Mesendoderm (in vitro differentiated cells): ENCODE results near the gene LETM1.
A peak's percentile ranks its signal among the peaks of the same experiment; 100 is the strongest.

Experiments
- DNase-seq: peaks from one replicate; pipeline ENCODE4 v3.0.0; 2013
- H2AK5ac ChIP-seq: 2 replicates; pipeline ENCODE4 v1.6.1; 2013; ENCODE audit warnings: low read length, inconsistent platforms
- H2BK120ac ChIP-seq: 2 replicates; pipeline ENCODE4 v1.6.1; 2013; ENCODE audit warnings: low read depth, mild to moderate bottlenecking, low read length, moderate library complexity, mixed read lengths
- H2BK15ac ChIP-seq: replicated peaks from 2 replicates; pipeline ENCODE4 v1.6.1; 2013; ENCODE audit warnings: low read depth, mild to moderate bottlenecking, moderate library complexity
- H2BK5ac ChIP-seq: 2 replicates; pipeline ENCODE4 v1.6.1; 2013; ENCODE audit warnings: low read length, inconsistent platforms
- H3K18ac ChIP-seq: 2 replicates; pipeline ENCODE4 v1.6.1; 2013; ENCODE audit warnings: mild to moderate bottlenecking, low read length, mixed read lengths
- H3K23ac ChIP-seq: one replicate; pipeline ENCODE4 v1.6.1; 2013; ENCODE audit warnings: low read length
- H3K27ac ChIP-seq: 2 replicates; pipeline ENCODE4 v1.5.1; 2013; ENCODE audit warnings: low read depth, mild to moderate bottlenecking, inconsistent platforms, low read length, moderate library complexity
- H3K27me3 ChIP-seq: 2 replicates; pipeline ENCODE4 v1.6.1; 2013; ENCODE audit warnings: low read length, control low read depth, mild to moderate bottlenecking, inconsistent platforms; ENCODE audit not compliant: insufficient read depth, poor library complexity
- H3K36me3 ChIP-seq: 2 replicates; pipeline ENCODE4 v1.6.1; 2013; ENCODE audit warnings: low read length, inconsistent platforms; ENCODE audit not compliant: control insufficient read depth, insufficient read depth
- H3K4ac ChIP-seq: one replicate; pipeline ENCODE4 v1.6.1; 2013; ENCODE audit warnings: low read depth, mild to moderate bottlenecking, low read length, moderate library complexity
- H3K4me1 ChIP-seq: 2 replicates; pipeline ENCODE4 v1.6.1; 2013; ENCODE audit warnings: low read depth, low read length, inconsistent platforms; ENCODE audit not compliant: control insufficient read depth
- H3K4me2 ChIP-seq: 2 replicates; pipeline ENCODE4 v1.6.1; 2013; ENCODE audit warnings: low read length
- H3K4me3 ChIP-seq: 2 replicates; pipeline ENCODE4 v1.5.1; 2013; ENCODE audit warnings: mild to moderate bottlenecking, low read length
- H3K56ac ChIP-seq: one replicate; pipeline ENCODE4 v1.6.1; 2013; ENCODE audit warnings: low read length
- H3K79me1 ChIP-seq: 2 replicates; pipeline ENCODE4 v1.6.1; 2013; ENCODE audit warnings: low read length, inconsistent platforms
- H3K79me2 ChIP-seq: 2 replicates; pipeline ENCODE4 v1.6.1; 2013; ENCODE audit warnings: mild to moderate bottlenecking, low read length; ENCODE audit not compliant: control insufficient read depth, insufficient read depth
- H3K9ac ChIP-seq: 2 replicates; pipeline ENCODE4 v1.6.1; 2013; ENCODE audit warnings: low read length, inconsistent platforms
- H4K5ac ChIP-seq: one replicate; pipeline ENCODE4 v1.6.1; 2013; ENCODE audit warnings: low read length
- H4K8ac ChIP-seq: one replicate; pipeline ENCODE4 v1.6.1; 2013; ENCODE audit warnings: low read depth, mild to moderate bottlenecking, control low read depth, low read length, moderate library complexity
- WGBS: extraction: QIAGEN DNeasy Blood & Tissue Kit; methylation state at CpG from one replicate; pipeline ENCODE4 v1.1.7; 2013; ENCODE audit warnings: low lambda C conversion rate, missing lambda C conversion rate; ENCODE audit not compliant: insufficient coverage; ENCODE audit errors: extremely low coverage; 5-methylcytosine and 5-hydroxymethylcytosine counted together

LETM1 gene

DNA sequence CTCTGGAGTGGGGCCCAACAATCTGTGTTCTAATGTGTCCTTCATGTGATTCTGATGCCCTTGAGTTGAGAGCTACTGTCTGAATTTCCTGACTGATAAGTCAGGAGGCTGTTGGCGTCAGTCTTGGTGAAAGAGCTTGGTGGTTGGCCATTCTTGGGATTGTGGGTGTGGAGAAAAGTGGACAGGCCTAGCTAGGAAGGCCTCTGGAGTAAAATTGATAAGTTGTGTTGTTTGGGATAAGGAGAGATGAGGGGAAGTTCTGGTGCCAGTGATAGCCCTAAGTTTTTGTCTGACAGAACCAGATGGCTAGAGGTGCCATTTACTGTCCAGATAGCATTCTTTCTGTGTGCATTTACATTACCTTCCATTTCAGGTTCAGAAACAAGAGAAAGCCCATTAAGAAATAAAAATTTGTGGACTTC is 26.9 kb upstream of the LETM1 start:
- H3K9ac ChIP-seq, result no peak overlapping the region
- H2AK5ac ChIP-seq, result no peak overlapping the region
- peaks cover 74% of the 10 kb centered on the region for H3K79me2 ChIP-seq
- no peak overlapping the region for H3K4me3 ChIP-seq
- WGBS, result no CpG with 5 or more reads among the region's 1 CpG
- H4K8ac ChIP-seq, result no peak overlapping the region
- H4K5ac ChIP-seq, result no peak overlapping the region
- no peak overlapping the region for H3K56ac ChIP-seq
- H3K36me3 ChIP-seq, result no peaks in the 10 kb centered on the region
- H3K27me3 ChIP-seq, result no peaks in the 10 kb centered on the region
- H2BK15ac ChIP-seq, result no peak overlapping the region
- H3K23ac ChIP-seq, result no peak overlapping the region
- H2BK5ac ChIP-seq, result no peak overlapping the region
- no peak overlapping the region for H3K4ac ChIP-seq
- no peaks in the 10 kb centered on the region for H3K4me1 ChIP-seq
- H2BK120ac ChIP-seq, result no peak overlapping the region
- no peak overlapping the region for H3K18ac ChIP-seq
- no peak for DNase-seq
- no peak overlapping the region for H3K27ac ChIP-seq
- H3K4me2 ChIP-seq, result no peak overlapping the region
- peaks cover 46% of the 10 kb centered on the region for H3K79me1 ChIP-seq

DNA sequence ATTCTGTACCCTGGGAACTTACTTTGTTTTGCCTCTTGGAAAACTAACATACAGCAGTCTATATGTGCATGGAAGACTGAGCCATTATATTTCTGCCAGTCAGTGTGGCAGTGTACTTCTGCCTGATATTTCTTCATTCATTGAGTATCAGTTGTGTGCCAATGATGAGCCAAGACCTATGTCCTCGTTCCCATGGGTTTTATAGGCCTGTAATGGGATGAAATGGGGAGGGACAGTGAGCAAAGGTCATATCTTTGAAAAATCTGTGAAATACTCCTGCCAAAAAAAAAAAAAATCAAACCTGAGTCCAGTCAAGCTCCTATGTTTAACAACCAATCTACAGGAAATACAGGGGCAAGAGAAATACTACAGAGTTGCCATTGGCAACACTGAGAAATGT is 24.4 kb upstream of the LETM1 start:
- Histone ChIP-seq H3K79me2 (peaks cover 72% of the 10 kb centered on the region), H3K23ac (no peak overlapping the region), H3K9ac (no peak overlapping the region), H4K8ac (no peak overlapping the region), H3K4me2 (no peak overlapping the region), H3K4me3 (no peak overlapping the region), H2AK5ac (no peak overlapping the region), H2BK120ac (no peak overlapping the region), H3K4ac (no peak overlapping the region), H3K27ac (no peak overlapping the region), H2BK15ac (no peak overlapping the region), H4K5ac (no peak overlapping the region), H3K79me1 (peaks cover 42% of the 10 kb centered on the region), H3K27me3 (no peaks in the 10 kb centered on the region), H3K36me3 (no peaks in the 10 kb centered on the region), H2BK5ac (no peak overlapping the region), H3K18ac (no peak overlapping the region), H3K56ac (no peak overlapping the region), H3K4me1 (no peaks in the 10 kb centered on the region)
- no peak for DNase-seq
- no CpG with 5 or more reads among the region's 1 CpG for WGBS

DNA sequence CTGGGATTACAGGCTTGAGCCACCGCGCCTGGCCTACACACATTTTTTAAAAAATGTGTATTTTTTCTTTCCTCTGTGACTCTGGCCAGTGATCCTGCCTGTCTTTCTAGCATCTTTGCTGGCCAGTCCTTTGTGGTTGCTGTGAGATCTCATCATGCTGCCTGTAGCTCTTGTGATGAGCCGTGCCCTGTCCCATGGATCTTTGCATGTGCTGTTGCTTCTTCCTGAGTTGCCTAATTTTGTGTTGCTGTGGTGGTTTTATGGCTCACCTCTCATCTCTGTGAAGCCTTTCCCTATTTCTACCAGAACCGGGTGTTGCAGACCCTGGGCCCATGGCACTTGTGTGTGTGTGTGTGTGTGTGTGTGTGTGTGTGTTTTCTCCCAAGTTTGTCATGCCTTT is 23.5 kb upstream of the LETM1 start:
- Histone ChIP-seq H4K8ac (no peak overlapping the region), H3K18ac (no peak overlapping the region), H4K5ac (no peak overlapping the region), H2BK15ac (no peak overlapping the region), H3K4me3 (no peak overlapping the region), H3K4me1 (no peaks in the 10 kb centered on the region), H3K4ac (no peak overlapping the region), H3K56ac (peak overlapping the region; percentile 34), H3K27ac (no peak overlapping the region), H3K79me2 (peaks cover 77% of the 10 kb centered on the region), H2AK5ac (no peak overlapping the region), H3K9ac (no peak overlapping the region), H3K36me3 (no peaks in the 10 kb centered on the region), H3K79me1 (peaks cover 42% of the 10 kb centered on the region), H3K4me2 (no peak overlapping the region), H2BK120ac (no peak overlapping the region), H2BK5ac (no peak overlapping the region), H3K23ac (no peak overlapping the region), H3K27me3 (no peaks in the 10 kb centered on the region)
- DNase-seq, result no peak
- no CpG with 5 or more reads among the region's 4 CpGs for WGBS

DNA sequence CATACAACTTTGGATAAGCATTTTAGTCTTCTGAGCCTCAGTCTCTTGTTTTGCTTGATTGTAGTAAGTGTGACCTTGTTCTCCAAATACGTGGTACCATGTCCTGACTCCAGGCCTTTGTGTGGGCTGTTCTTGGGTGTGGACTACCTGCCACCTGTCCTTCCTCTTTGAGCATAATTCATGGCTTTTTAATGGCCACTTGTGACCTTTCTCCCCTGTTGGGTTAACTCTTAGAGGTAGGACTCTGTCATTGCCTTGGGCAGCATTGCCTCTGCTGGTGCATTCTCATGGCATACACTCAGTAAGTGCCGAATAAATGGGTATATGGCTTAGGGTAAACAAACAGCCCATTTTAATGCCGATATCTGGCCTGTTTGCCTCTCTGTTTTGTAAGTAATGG is 18.2 kb upstream of the LETM1 start:
- H2AK5ac ChIP-seq, result no peak overlapping the region
- H3K79me2 ChIP-seq, result peaks cover 62% of the 10 kb centered on the region
- H2BK5ac ChIP-seq, result no peak overlapping the region
- no peak overlapping the region for H3K4me2 ChIP-seq
- H3K4me1 ChIP-seq, result peaks cover 3% of the 10 kb centered on the region
- no peaks in the 10 kb centered on the region for H3K27me3 ChIP-seq
- no peak overlapping the region for H3K27ac ChIP-seq
- no peak overlapping the region for H3K4me3 ChIP-seq
- no peaks in the 10 kb centered on the region for H3K36me3 ChIP-seq
- no peak overlapping the region for H4K8ac ChIP-seq
- H3K23ac ChIP-seq, result no peak overlapping the region
- no peak for DNase-seq
- no peak overlapping the region for H4K5ac ChIP-seq
- no peak overlapping the region for H3K9ac ChIP-seq
- WGBS, result no CpG with 5 or more reads among the region's 3 CpGs
- H3K18ac ChIP-seq, result no peak overlapping the region
- H2BK15ac ChIP-seq, result no peak overlapping the region
- H3K56ac ChIP-seq, result no peak overlapping the region
- peaks cover 28% of the 10 kb centered on the region for H3K79me1 ChIP-seq
- no peak overlapping the region for H3K4ac ChIP-seq
- H2BK120ac ChIP-seq, result no peak overlapping the region

DNA sequence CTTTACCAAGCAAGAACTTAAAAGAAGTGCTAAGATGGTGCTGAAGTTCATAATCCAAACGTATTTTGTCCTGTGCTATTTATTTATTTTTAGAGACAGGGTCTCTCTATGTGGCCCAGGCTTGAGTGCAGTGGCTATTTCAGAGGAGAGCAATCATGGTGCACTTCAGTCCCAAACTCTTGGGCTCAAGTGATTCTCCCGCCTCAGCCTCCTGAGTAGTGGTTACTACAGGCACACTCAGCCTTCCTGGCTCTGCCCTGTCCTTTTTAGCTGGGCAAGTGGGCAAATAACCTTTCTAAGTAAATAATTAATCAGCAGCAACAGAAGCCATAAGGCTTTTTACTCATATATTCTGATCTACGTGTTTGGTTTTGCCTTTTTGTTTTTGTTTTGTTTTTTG is 17.8 kb upstream of the LETM1 start:
- no peak overlapping the region for H3K18ac ChIP-seq
- no peak overlapping the region for H3K4ac ChIP-seq
- H3K79me1 ChIP-seq, result peaks cover 26% of the 10 kb centered on the region
- H2AK5ac ChIP-seq, result no peak overlapping the region
- no peaks in the 10 kb centered on the region for H3K27me3 ChIP-seq
- H3K56ac ChIP-seq, result no peak overlapping the region
- peaks cover 3% of the 10 kb centered on the region for H3K4me1 ChIP-seq
- no peak for DNase-seq
- no peak overlapping the region for H4K8ac ChIP-seq
- H3K9ac ChIP-seq, result no peak overlapping the region
- no peak overlapping the region for H3K27ac ChIP-seq
- no peak overlapping the region for H3K4me2 ChIP-seq
- no peak overlapping the region for H2BK15ac ChIP-seq
- H3K36me3 ChIP-seq, result no peaks in the 10 kb centered on the region
- no peak overlapping the region for H4K5ac ChIP-seq
- no peak overlapping the region for H3K23ac ChIP-seq
- H3K4me3 ChIP-seq, result no peak overlapping the region
- H3K79me2 ChIP-seq, result peaks cover 60% of the 10 kb centered on the region
- no CpG with 5 or more reads among the region's 3 CpGs for WGBS
- H2BK120ac ChIP-seq, result no peak overlapping the region
- no peak overlapping the region for H2BK5ac ChIP-seq

DNA sequence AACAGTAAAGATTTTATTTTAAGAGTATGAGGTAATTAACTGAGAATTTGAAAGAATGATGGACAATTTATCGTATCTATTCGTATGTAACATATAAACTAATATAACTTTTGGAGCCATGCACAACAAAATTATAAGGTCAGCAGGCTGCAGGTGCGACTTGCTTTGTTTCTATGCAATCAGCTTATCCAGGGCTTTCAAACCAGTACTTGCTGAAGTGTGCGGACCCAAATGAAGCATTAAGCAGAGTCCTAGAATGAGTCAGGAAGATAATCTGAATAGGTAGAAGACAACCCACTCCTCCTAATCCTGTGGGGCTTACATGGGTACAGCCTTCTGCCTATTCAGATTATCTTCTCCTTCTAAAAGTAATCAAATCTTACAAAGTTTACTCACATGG is 17.3 kb upstream of the LETM1 start:
- no peak overlapping the region for H3K18ac ChIP-seq
- no peak overlapping the region for H3K27ac ChIP-seq
- H3K4ac ChIP-seq, result no peak overlapping the region
- H3K4me1 ChIP-seq, result peaks cover 3% of the 10 kb centered on the region
- no peak overlapping the region for H2BK120ac ChIP-seq
- H4K5ac ChIP-seq, result no peak overlapping the region
- no peaks in the 10 kb centered on the region for H3K36me3 ChIP-seq
- no peak overlapping the region for H2BK15ac ChIP-seq
- DNase-seq, result no peak
- no peak overlapping the region for H3K9ac ChIP-seq
- H3K27me3 ChIP-seq, result no peaks in the 10 kb centered on the region
- WGBS, result 100% methylated on average over 2 of the region's 4 CpGs
- H3K79me2 ChIP-seq, result peaks cover 55% of the 10 kb centered on the region
- no peak overlapping the region for H2AK5ac ChIP-seq
- H4K8ac ChIP-seq, result no peak overlapping the region
- no peak overlapping the region for H3K4me2 ChIP-seq
- H3K56ac ChIP-seq, result no peak overlapping the region
- H3K4me3 ChIP-seq, result no peak overlapping the region
- H3K79me1 ChIP-seq, result peaks cover 21% of the 10 kb centered on the region
- no peak overlapping the region for H2BK5ac ChIP-seq
- no peak overlapping the region for H3K23ac ChIP-seq
